Activated CD4-positive, alpha-beta T cell treated with anti-CD3 and anti-CD28 coated beads for 36 hours (primary cell): Measurements from ENCODE around the gene CCDC85A. TPM values are rescaled to one million over a fixed set of nuclear protein-coding genes. Genes with fewer than 3 reads are reported as not detected.

ENCODE experiments used
- ATAC-seq: fragments of 200-7000 bp; cut with Tn5 transposase; one replicate; pipeline ENCODE4 v1.10.0; 2021; ENCODE audit warnings: mild to moderate bottlenecking, moderate library complexity
- CTCF ChIA-PET: fragments of 350-600 bp; sonication (Branson Sonifier 250); formaldehyde crosslinking; loops from one replicate; lab custom pipeline; 2021; ENCODE audit warnings: antibody characterized with exemption; lab: Charles Lee
- POLR2A ChIA-PET: fragments of 350-600 bp; sonication (Branson Sonifier 250); formaldehyde crosslinking; loops from one replicate; lab custom pipeline; 2021; ENCODE audit warnings: antibody characterized with exemption, inconsistent platforms; lab: Charles Lee
- DNase-seq: peaks from one replicate; pipeline ENCODE4 v3.0.0-alpha.2; 2020
- H3K27ac Mint-ChIP-seq: one replicate; pipeline ENCODE4 v1.8.0; 2021; ENCODE audit warnings: mixed read lengths
- H3K27me3 Mint-ChIP-seq: one replicate; pipeline ENCODE4 v1.8.0; 2021; ENCODE audit warnings: mixed read lengths
- H3K36me3 Mint-ChIP-seq: one replicate; pipeline ENCODE4 v1.8.0; 2021; ENCODE audit warnings: low read depth, mixed read lengths
- H3K4me1 Mint-ChIP-seq: one replicate; pipeline ENCODE4 v1.8.0; 2021; ENCODE audit warnings: mixed read lengths
- H3K4me3 Mint-ChIP-seq: one replicate; pipeline ENCODE4 v1.8.0; 2021; ENCODE audit warnings: mild to moderate bottlenecking, moderate library complexity, mixed read lengths
- H3K9me3 Mint-ChIP-seq: one replicate; pipeline ENCODE4 v1.8.0; 2021; ENCODE audit warnings: low read depth, mixed read lengths
- intact Hi-C, 2 experiments: fragments of 100-400 bp; cut with DNase I in 1 of 2; cut with micrococcal nuclease in 1 of 2; formaldehyde crosslinking; loops; one replicate each; pipeline versions ENCODE4 v1.14.2 to v1.15.1; 2022 to 2024; cut with DNase I, micrococcal nuclease
- total RNA-seq, 2 experiments: library from RNA; stranded (reverse); gene quantifications; one replicate each; pipeline ENCODE4 v1.2.3, GENCODE V29; 2021

The CCDC85A gene
- total RNA-seq, 2 experiments from 2014 or later: not detected

GRCh38 chr2:56314371-56314770 is 130.6 kb downstream of the CCDC85A start:
- CTCF ChIA-PET: no interaction called here
- H3K4me1 Mint-ChIP-seq: no peaks in the 10 kb centered on the region

DNA sequence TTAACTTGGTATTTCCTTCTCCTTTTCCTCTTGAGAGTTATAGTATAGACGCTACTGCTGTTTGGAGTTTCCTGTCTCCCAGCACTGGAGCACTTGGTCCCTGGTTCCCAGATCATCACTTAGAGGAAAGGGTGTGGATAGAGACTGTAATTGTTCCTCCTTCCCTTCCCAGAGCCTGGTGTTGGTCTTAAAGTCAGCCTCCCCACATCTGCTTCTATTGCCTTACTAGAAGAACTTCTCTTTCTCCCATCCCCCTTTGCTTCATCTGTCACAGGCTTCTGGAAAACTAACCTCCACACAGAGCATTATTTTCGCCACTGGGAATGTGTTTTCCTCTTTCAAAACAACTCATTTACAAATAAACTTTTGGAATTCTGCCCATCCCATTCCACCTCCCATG is 131.0 kb downstream of the CCDC85A start:
- POLR2A ChIA-PET: no interaction called here
- intact Hi-C loops: no loop called here

More at GRCh38 chr2:56314371-56314770, 130.6 kb downstream of the CCDC85A start:
- Mint-ChIP-seq H3K4me3 (no peak overlapping the region), H3K9me3 (peaks cover 4% of the 10 kb centered on the region), H3K27ac (no peak overlapping the region), H3K27me3 (no peaks in the 10 kb centered on the region), H3K36me3 (no peaks in the 10 kb centered on the region)
- intact Hi-C loops: no loop called here
- DNase-seq (no peak), ATAC-seq (no peak)
- POLR2A ChIA-PET: no interaction called here

GRCh38 chr2:56315376-56315775 is 131.6 kb downstream of the CCDC85A start:
- ChIA-PET POLR2A (no interaction called here), CTCF (no interaction called here)
- H3K27me3 Mint-ChIP-seq: no peaks in the 10 kb centered on the region
- H3K9me3 Mint-ChIP-seq: peaks cover 4% of the 10 kb centered on the region
- intact Hi-C loops: no loop called here
- ATAC-seq (no peak), DNase-seq (no peak)
- no peak overlapping the region for H3K4me3 Mint-ChIP-seq
- no peak overlapping the region for H3K27ac Mint-ChIP-seq
- H3K4me1 Mint-ChIP-seq: no peaks in the 10 kb centered on the region
- H3K36me3 Mint-ChIP-seq: no peaks in the 10 kb centered on the region

More for the DNA sequence above, 131.0 kb downstream of the CCDC85A start:
- DNase-seq (no peak), ATAC-seq (no peak)
- no peak overlapping the region for H3K4me3 Mint-ChIP-seq
- no peaks in the 10 kb centered on the region for H3K4me1 Mint-ChIP-seq
- no peak overlapping the region for H3K27ac Mint-ChIP-seq
- H3K27me3 Mint-ChIP-seq: no peaks in the 10 kb centered on the region
- H3K36me3 Mint-ChIP-seq: no peaks in the 10 kb centered on the region
- CTCF ChIA-PET: no interaction called here
- peaks cover 4% of the 10 kb centered on the region for H3K9me3 Mint-ChIP-seq

- Mint-ChIP-seq H3K27me3 (no peaks in the 10 kb centered on the region), H3K27ac (no peak overlapping the region), H3K9me3 (peaks cover 4% of the 10 kb centered on the region), H3K36me3 (no peaks in the 10 kb centered on the region), H3K4me1 (no peaks in the 10 kb centered on the region), H3K4me3 (no peak overlapping the region)
- DNase-seq (no peak), ATAC-seq (no peak)
- ChIA-PET POLR2A (no interaction called here), CTCF (no interaction called here)
- intact Hi-C loops: no loop called here
Measured at GRCh38 chr2:56316011-56316410, 132.2 kb downstream of the CCDC85A start.

DNA sequence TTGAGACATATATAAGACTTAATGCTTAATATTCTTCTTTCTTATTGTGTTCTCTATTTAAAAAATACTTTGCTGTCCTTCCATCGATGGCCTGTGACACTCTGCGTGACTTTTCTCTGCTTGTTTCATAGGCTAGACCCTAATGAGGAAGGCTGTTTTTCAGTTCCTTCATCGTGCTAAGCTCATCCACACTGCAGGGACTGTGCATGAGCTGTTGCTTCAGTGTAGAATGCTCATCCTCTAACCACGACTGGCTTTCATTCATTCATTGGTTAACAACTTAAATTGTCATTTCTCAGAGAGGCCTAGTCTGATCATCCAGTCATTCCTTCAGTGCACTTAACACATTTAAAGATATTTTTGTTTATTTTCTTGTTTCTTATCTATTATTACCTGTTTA is 134.4 kb downstream of the CCDC85A start:
- intact Hi-C loops: no loop called here
- Mint-ChIP-seq H3K4me3 (no peak overlapping the region), H3K27me3 (no peaks in the 10 kb centered on the region), H3K36me3 (no peaks in the 10 kb centered on the region), H3K9me3 (peaks cover 5% of the 10 kb centered on the region), H3K27ac (no peak overlapping the region), H3K4me1 (no peaks in the 10 kb centered on the region)
- ChIA-PET CTCF (interaction anchor here (1.1 kb wide), 1 partner anchor 10 kb away, joined by 4 read pairs; no protein-coding TSS in a partner anchor), POLR2A (no interaction called here)
- no peak for DNase-seq
- ATAC-seq: no peak

DNA sequence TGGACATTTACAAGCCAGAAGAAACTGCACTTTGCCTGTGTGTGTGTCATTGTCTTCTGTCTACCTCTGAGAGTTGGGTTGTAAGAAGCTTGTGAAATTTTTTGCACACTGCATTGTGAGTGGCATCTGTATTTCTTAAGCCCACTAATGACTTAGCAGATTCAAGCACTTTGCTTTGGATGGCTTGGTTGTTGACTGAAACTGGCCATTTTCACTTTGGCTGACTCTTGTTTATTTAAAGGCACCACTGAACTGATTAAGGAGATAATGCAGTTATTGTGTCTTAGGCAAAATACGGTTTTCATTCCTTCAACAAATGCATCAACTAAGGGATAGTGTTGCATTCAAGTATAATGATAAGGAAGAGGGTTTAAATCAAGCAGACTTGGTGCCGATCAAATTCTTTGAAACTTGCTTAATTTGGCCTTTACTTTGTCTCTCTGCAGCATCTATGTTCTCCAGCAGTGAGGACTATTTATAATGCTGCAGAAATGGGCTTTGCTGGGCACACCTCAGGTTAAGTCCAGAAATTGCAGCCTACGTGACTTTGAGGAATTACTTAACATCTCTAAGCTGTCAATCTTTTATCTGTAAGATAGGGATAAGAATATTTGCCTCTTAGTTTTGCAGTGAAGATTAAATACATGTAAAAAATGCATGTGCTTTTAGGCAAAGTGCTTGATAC is 142.0 kb downstream of the CCDC85A start:
- no peaks in the 10 kb centered on the region for H3K4me1 Mint-ChIP-seq
- ChIA-PET POLR2A (no interaction called here), CTCF (no interaction called here)
- H3K9me3 Mint-ChIP-seq: peaks cover 2% of the 10 kb centered on the region
- intact Hi-C loops: no loop called here
- no peak overlapping the region for H3K27ac Mint-ChIP-seq
- no peaks in the 10 kb centered on the region for H3K27me3 Mint-ChIP-seq
- no peak for ATAC-seq
- DNase-seq: no peak
- H3K36me3 Mint-ChIP-seq: no peaks in the 10 kb centered on the region
- no peak overlapping the region for H3K4me3 Mint-ChIP-seq

- no peak overlapping the region for H3K27ac Mint-ChIP-seq
- H3K27me3 Mint-ChIP-seq: no peaks in the 10 kb centered on the region
- POLR2A ChIA-PET: no interaction called here
- DNase-seq: no peak
- CTCF ChIA-PET: no interaction called here
- no peaks in the 10 kb centered on the region for H3K4me1 Mint-ChIP-seq
- H3K9me3 Mint-ChIP-seq: peaks cover 2% of the 10 kb centered on the region
- H3K4me3 Mint-ChIP-seq: no peak overlapping the region
- ATAC-seq: no peak
- intact Hi-C loops: no loop called here
- H3K36me3 Mint-ChIP-seq: no peaks in the 10 kb centered on the region
Measured at GRCh38 chr2:56326346-56326741, 142.6 kb downstream of the CCDC85A start.

- DNase-seq: no peak
- ATAC-seq: no peak
- no peak overlapping the region for H3K27ac Mint-ChIP-seq
- POLR2A ChIA-PET: no interaction called here
- no peaks in the 10 kb centered on the region for H3K27me3 Mint-ChIP-seq
- H3K4me1 Mint-ChIP-seq: no peaks in the 10 kb centered on the region
- no peaks in the 10 kb centered on the region for H3K36me3 Mint-ChIP-seq
- intact Hi-C loops: no loop called here
- H3K4me3 Mint-ChIP-seq: no peak overlapping the region
- H3K9me3 Mint-ChIP-seq: no peaks in the 10 kb centered on the region
- CTCF ChIA-PET: no interaction called here
Measured at GRCh38 chr2:56331810-56332209, 148.0 kb downstream of the CCDC85A start.

DNA sequence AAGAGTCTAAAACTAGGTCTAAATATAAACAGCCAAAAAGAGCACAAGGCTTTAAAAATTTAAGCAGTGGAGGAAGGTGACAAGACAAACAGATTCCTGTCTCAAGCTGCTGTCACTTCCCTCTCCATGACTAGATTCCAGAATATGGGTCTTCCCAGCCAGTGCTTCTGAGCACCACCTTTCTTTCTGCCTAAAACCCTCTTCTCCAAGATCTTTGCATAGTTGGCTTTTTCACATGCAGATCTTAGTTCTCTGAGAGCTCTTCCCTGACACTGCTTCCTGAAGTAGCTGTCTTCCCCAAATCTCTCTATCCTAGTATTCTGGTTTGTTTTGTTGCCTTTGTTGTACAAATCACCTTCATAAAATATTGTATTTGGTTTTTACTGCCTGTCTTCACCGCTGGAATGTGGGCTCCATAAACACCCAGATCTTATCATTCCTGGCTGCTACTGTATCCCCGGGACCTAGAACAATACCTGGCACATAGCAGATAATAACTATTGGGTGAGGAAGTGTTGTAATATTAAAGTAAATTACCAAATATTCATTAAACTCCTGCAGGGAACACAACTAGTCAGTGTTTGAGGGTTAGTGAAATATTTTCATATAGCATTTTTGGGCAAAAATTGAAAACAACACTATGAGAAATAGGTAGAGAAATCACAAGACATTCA is 150.2 kb downstream of the CCDC85A start:
- H3K27ac Mint-ChIP-seq: no peak overlapping the region
- ATAC-seq: no peak
- no peaks in the 10 kb centered on the region for H3K36me3 Mint-ChIP-seq
- CTCF ChIA-PET: no interaction called here
- no peaks in the 10 kb centered on the region for H3K27me3 Mint-ChIP-seq
- H3K4me1 Mint-ChIP-seq: no peaks in the 10 kb centered on the region
- intact Hi-C loops: no loop called here
- DNase-seq: no peak
- no peak overlapping the region for H3K4me3 Mint-ChIP-seq
- POLR2A ChIA-PET: no interaction called here
- H3K9me3 Mint-ChIP-seq: no peaks in the 10 kb centered on the region

DNA sequence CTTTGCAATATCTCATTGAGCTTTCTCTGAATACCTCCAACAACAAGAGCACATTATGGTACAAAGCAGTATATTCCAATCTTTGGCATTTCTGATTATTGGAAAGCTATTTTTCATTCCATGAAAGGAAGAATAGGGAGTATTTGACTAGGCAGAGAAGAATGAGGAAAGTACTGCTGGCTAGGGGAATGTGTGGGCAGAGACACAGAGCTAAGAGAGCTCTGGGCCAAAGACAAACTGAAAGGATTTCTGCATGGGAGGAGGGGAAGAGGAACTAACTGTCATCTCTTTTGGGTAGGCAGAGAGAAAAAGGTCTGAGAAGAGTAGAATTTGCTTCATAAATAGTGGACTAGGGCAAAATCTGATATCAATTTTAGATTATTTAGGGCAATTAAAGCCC is 150.8 kb downstream of the CCDC85A start:
- Mint-ChIP-seq H3K4me3 (no peak overlapping the region), H3K36me3 (no peaks in the 10 kb centered on the region), H3K27ac (no peak overlapping the region), H3K27me3 (no peaks in the 10 kb centered on the region), H3K4me1 (no peaks in the 10 kb centered on the region), H3K9me3 (no peaks in the 10 kb centered on the region)
- ATAC-seq: no peak
- no peak for DNase-seq
- ChIA-PET CTCF (no interaction called here), POLR2A (no interaction called here)
- intact Hi-C loops: no loop called here

GRCh38 chr2:56335101-56335500 is 151.3 kb downstream of the CCDC85A start:
- ChIA-PET POLR2A (no interaction called here), CTCF (no interaction called here)
- no peaks in the 10 kb centered on the region for H3K9me3 Mint-ChIP-seq
- DNase-seq (no peak), ATAC-seq (no peak)
- H3K4me1 Mint-ChIP-seq: no peaks in the 10 kb centered on the region
- intact Hi-C loops: no loop called here
- H3K4me3 Mint-ChIP-seq: no peak overlapping the region
- no peaks in the 10 kb centered on the region for H3K36me3 Mint-ChIP-seq
- no peaks in the 10 kb centered on the region for H3K27me3 Mint-ChIP-seq
- no peak overlapping the region for H3K27ac Mint-ChIP-seq

DNA sequence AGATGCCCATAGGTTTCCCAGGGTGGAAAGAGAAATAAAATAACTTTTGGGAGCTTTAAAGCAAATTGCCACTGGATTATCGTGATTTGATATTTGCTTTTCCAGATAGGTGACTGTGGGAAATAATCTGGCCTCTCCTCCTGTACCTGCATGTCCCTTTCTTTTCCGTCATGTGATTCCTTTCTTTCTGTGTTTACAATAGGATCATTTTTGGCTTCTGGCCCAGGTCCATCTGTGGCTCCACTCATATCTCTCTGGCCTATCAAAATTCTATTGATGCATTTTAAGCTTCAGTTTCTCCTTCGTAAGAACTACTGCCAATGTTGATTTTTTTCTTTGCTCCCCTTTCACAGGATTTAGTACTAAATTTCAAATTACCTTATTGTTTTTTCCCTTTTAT is 153.6 kb downstream of the CCDC85A start:
- DNase-seq: no peak
- Mint-ChIP-seq H3K4me3 (no peak overlapping the region), H3K36me3 (no peaks in the 10 kb centered on the region), H3K9me3 (no peaks in the 10 kb centered on the region), H3K27ac (no peak overlapping the region), H3K4me1 (no peaks in the 10 kb centered on the region), H3K27me3 (no peaks in the 10 kb centered on the region)
- no peak for ATAC-seq
- intact Hi-C loops: no loop called here
- ChIA-PET POLR2A (no interaction called here), CTCF (interaction anchor here (1.4 kb wide), 1 partner anchor 10 kb away, joined by 3 read pairs; no protein-coding TSS in a partner anchor)
